ENCODE results near the gene TNK2.
"Not testable (repeated sequence)": the region's sequence is repeated elsewhere in the genome, so short reads cannot be mapped to it uniquely, and the experiment has no call there.

The TNK2 gene

DNA sequence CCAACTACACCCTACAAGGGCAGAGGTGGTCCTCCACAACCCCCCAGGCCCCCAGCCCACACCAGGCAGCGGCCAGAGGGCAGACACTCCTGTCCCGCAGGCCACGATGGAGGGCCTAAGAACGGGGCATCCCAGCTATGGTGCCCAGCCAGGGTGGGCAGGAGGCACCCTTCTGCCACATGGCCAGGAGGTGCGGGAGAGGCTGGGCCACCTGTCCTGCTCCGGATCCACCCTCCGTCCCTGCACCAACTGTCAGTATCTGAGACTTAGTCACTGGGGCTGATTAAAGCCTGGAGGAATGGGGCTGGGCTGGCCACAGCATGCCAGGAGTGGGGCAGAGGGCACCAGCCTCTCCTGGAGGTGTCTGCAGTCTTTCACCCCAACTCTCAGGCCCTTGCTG lies 37.9 kb downstream of the TNK2 start:
- DNase-seq (ENCODE audit: low read depth, low spot score): no peak

DNA sequence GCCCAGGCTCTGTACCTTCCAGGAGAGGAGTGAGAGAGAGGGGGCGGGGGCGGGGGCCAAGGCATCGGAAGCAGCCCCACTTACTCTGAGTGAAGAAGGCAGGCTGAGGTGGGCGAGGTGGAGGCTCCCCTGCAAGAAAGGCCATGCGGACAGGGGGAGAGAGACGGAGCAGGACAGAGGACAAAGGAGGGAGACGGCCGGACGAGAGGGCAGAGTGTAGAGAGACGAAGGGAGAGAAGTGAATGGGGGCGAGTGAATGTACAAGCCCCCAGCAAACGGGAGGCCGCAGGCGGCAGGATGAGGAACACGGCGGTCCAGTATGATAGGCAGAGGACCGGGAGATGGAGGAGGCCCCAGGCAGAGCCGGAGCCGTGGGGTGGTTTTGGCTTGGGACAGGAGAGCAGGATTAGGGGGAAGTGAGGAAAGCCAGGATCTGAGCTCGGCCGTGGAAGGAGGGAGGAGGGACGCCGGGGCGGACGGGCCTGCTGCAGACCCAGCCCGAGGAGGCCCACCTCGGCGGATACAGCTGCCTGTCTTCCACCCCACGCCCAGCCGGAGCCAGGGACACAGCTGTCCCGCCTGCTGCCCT lies 38.8 kb downstream of the TNK2 start:
- no peak for DNase-seq (ENCODE audit: low read depth, low spot score)

DNA sequence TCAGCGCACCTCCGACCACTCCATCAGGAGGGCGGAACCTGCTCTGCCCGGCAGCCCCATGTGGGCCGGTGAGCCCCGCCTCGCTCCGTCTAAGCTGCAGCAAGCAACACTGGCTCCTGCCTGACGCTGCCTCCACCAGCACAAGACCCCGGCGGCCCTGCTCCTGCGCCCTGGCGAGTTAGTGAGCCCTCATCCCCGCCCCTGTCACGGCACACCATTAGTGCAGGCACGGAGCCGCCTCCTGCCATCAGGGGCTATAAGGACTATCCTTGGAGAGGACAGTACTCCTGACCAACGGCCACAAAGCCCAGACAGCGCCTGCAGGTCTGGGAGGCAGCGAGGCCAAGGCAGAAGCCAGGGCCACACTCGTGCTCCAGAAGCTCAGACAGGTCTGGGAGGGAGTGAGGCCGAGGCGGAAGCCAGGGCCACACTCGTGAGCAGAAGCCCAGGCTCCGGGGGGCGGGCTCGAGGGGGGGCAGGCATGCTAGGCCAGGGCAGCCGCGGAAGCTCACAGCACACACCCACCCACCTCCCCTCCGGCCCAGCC lies 39.4 kb downstream of the TNK2 start:
- no peak for DNase-seq (ENCODE audit: low read depth, low spot score)

DNA sequence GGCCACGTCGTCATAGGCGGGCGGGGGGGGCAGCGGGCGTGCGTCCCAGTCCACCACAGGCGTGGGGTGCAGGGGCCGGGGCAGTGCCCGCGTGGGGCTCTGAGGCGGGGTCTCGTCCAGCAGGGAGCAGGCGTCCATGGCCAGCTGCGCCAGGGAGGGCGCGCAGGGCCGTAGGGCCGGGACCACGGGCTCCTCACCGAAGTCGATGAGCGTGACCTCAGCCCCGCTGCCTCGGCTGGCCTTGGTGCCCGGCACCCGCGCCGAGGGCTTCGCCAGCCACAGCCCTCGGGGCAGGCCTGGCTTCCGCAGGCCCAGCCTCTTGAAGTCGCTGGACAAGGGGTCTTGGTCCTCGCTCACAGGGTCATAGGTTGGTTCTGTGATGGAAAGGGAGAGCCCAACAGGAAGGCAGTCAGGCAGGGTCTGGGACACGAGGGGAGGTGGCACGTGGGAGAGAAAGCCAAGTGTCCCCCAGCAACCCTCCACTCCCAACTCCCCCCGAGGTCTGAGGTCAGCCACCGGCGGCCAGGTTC lies 40.0 kb downstream of the TNK2 start:
- no peak for DNase-seq (ENCODE audit: low read depth, low spot score)

DNA sequence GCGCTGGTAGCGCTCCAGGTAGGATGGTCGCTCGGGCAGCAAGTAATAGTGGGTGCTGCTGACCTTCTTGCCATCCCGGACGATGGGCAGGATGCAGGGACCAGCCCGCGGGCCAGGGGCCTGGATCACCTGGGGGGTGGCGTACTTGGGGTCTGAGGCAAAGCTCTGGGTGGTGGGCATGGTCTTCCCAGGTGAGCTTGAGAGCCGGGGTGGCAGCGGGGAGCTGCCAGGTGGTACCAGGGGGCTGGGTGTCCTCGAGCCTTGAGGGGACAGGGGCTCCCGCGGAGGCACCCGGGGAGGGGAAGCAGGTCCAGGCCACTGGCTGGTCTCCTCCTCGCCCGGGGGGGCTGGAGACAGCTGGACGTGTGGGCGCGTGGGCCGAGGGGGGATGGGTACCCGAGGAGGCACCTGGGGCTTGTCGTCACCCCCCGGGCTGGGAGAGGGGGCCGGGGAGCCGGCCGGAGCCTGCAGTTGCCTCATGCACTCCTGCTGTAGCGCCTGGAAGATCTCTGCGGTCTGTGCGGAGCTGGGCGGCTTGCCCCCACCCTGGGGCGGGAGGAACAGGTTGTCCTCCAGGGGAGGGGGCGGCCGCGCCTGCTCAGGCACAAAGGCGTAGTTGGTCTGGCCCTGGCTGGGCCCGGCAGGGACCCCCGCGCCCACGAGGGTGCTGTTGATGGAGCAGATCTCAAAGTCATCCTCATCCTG lies 40.6 kb downstream of the TNK2 start:
- DNase-seq (ENCODE audit: low read depth, low spot score): no peak

DNA sequence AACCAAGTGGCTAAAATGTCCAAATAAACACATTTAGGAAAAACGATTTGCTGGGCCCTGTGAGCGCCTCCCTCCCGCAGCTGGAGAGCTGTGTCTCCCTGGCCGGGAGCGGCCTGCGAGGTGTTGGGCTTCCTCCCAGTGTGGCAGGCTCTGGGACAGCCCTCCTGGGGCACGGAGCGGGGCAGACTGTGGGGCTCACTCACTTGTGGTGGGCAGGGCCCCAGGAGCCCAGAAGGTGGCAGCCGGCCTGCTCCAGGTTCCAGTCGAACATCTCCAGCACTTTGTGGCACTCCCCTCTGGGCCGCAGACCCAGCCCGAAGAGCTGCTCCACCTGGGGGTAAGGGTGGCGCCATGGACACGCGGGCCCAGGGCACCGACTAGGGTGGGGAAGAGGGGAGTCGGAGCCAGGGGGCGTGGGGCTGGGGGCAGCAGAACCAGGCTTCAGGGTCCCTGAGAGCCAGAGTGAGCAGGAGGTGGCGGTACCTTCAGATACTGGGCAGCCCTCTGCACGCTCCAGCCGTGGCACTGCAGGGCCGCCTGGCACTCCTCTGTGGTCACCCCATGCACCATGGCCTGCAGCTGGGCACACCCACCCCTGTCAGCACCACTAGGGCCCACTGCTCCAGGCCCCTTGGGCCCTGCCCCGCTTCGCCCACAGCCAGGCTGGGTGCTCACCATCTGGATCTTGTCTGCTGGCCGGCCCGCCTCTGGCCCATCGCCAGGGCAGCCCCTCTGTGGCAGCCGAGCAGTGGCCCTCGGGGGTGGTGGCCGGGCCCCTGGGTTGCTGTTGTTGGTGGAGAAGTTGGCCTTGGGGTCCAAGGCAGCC lies 41.5 kb downstream of the TNK2 start:
- no peak for DNase-seq (ENCODE audit: low read depth, low spot score)

DNA sequence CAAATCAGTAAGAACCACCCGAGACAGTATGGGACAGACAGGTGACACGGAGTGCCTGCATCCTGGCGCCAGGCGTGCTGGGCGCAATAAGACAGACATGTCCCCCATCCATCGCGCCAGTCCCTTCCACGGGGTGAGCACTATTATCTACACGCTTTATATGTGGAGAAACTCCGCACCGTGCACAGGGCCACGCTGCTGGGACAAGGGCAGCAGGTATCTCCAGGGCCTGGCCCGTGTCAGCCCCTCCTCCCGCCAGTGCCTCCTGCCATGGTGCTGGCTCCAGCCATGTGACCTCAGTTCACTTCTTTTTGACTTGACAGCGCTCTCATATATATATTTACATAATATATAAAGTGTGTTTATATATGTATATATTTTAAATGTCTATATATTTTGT lies 42.6 kb downstream of the TNK2 start:
- no peak for DNase-seq (ENCODE audit: low read depth, low spot score)

DNA sequence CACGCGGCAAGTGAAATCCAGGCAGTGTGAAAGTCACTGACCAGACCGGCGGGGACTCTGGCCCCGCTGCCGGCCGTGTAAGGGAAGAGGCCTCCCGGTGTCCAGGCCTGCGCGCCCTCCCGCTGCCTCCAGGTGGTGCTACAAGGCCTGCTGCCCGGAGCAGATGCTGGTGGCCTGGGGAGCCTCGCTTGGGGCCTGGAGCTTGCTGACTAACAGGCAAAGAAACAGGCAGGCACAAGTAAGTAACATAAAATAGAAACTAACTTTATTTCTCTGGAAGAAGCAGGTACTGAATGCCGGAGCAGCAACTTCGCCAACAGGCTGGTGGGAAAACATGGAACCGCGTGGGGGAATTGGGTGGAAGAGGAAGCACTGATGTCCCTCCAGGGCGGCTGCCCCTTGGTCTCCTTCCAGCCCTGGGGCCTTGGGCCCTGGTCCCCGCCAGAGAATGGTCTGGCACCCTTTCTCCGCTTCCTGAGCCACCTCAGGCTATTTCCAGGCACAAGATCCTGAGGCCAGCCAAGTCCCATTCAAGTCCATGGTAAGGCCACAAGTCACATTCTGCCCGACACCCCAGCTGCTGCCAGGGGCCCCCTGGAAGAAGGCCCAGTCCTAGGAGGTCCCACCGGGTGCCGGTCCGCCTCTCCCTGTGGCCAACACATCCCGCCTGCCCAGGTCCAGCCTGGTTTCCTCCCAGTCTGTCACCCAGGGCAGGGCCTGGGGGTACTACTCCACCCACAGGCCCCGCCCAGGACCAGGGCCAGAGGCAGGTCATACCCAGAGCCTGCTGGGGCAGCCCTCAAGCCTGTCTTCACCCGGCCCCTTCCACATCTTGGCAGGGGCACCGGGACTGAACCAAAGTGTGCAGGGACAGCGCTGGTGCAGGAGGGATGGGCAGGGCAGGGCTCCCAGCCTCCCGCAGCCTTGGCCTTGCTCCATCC lies 45.0 kb downstream of the TNK2 start:
- peak; percentile 75 for DNase-seq (ENCODE audit: low read depth, low spot score)

DNA sequence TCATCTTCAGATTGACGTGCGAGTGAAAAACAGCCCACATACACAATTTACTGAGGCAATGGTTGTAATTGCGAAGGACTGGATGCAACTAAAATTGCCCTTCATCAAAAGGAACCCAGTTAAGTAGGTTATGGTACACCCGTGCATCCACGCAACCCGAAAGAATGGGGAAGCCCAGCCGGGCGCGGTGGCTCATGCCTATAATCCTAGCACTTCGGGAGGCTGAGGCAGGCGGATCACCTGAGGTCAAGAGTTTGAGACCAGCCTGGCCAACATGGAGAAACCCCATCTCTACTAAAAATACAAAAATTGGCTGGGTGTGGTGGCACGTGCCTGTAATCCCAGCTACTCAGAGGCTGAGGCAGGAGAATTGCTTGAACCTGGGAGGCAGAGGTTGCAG lies 46.0 kb downstream of the TNK2 start:
- DNase-seq (ENCODE audit: low read depth, low spot score): not testable (repeated sequence)

DNA sequence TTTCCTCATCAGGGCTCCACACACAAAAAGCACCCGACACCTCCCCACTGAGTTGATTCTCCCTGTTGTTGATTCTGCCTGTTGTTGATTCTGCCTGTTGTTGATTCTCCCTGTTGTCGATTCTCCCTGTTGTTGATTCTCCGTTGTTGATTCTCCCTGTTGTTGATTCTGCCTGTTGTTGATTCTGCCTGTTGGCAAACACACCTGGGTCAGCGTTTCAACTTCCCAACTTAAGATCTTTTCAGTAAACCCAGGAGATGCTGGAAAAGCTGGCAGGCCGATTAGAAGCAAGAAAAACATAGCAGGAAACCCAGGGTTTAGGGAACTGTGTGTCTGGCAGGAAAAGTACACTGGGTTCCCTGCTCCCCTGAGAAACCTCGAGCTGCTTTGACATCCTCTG lies 47.9 kb downstream of the TNK2 start:
- no peak for DNase-seq (ENCODE audit: low read depth, low spot score)

DNA sequence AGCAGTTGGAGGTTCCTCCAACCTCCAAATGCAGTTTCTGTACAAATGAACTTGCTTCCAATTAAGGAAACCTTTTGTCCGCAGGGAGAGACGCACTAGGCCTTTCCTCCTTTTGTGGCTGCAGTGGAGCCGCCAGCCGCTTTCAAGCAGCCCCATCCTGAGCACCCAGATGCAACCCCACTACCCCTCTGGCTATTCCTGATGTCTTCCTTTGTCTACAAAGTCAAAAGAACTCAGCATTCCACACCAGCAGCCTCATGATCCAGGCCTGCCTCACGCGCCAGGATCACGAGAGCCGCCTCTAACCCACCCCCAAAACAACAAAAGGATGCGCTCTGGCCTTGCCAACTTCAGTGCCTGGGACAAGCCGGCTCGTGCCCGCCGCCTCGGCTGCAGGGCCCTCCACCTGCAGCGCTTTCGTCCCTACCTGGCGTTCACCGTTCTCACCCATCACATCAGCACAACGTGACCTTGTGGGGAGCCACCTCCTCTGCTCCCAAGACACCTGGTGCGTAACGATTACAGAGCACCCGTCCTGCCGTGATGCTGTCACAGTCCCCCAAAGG lies 48.4 kb downstream of the TNK2 start:
- DNase-seq (ENCODE audit: low read depth, low spot score): no peak

DNA sequence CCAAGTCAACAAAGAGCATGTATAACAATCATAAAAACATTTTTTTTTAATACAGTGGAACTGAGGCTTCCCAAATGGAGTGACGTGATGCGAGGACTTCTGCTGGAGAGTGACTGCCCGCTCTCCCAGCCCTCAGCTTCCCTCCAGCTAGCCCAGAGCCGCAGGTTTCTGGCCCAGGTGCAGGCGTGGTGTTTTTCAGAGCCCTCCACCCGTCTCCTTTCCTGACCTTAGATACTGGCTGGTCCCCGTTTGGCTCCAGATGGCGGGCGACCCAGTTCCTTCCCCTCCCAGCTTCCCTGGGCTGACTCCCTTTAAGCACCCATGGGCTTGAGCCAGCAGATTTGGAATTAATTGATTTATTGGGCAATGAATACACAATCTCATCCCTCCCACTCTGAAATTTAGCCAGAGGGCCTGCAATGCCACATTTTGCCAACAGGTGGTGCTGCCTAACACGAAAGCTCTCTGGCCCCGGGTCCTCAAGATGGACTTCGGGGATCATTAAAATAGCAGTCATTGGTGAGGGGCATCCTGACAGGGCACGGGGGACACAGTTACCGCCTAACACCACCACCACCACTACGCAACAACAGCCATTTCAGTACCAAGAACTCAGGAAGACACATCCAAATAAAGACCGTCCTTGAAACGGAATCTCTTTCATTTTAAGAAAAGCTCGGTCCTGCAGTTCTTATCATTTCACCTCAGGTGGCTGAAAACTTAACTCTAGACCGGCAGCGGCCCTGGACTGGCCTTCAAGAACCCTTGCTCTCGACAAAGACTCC lies 49.1 kb downstream of the TNK2 start:
- DNase-seq (ENCODE audit: low read depth, low spot score): no peak

DNA sequence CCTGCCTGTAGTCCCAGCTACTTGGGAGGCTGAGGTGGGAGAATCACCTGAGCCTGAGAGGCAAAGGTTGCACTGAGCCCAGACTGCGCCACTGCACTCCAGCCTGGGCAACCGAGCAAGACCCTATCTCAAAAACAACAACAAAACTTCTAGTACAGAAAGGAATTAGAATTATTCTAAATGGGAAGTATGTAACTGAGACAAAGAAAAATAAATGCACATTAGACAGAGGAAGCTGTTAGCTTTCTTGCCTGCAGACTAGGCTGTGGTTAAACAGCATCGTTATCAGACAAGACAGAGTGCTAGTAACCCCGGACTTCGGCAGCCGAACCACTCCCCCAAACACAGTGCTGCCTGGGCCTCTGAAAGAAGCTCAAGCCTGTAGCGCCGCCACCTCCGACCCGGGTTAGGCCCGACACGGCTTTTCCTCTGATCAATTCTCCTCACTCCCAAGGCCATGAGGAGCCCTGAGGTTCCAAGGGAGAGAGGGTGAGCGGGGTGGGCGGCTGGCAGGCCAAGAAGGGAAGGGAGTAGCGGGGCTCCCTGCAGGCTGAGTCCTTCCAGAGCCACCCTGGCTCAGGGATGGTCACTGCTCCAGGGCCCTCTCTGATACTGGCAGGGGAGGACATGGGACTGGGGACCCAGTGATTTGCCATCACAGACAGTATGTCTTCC lies 51.8 kb downstream of the TNK2 start:
- DNase-seq (ENCODE audit: low read depth, low spot score): no peak

DNA sequence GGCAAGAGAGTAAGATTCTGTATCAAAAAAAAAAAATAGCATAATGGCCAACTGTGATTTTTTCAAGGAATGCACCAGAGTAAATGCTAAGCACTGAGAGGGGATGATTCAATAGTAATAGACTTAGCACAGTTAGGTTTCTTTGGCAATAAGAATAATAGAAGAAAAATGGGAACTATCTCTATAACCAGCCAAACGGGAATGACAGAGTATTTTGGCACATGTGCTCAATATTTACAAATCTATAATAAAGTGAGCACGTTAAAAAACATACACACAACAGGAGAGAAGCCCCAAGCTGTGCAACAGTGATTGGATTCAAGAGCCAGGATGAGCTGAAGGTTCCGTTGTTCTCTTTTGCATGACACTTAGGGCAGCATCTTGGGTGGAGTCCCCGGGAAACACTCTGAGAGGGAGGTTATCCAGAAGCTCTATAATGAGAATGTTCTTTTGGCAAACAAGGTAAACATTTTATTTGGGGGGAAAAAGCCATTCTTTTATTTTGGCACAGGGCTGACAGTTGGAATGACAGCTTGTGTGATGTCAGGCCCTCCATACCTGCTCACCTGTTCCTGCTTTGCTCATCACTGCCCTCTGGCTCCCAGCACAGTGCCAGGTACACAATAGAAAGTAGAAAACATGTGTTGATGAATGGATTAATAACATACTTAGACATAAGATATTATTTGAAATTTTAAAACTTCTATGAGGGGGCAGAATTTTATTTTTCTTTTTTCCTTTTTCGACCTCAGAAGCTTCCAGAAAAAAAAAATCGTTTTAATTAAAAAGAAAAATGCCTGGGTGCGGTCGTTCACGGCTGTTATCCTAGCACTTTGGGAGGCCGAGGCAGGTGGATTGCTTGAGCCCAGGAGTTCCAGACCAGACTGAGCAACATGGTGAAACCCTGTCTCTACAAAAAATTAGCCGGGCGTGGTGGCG lies 52.6 kb downstream of the TNK2 start:
- no peak for DNase-seq (ENCODE audit: low read depth, low spot score)

DNA sequence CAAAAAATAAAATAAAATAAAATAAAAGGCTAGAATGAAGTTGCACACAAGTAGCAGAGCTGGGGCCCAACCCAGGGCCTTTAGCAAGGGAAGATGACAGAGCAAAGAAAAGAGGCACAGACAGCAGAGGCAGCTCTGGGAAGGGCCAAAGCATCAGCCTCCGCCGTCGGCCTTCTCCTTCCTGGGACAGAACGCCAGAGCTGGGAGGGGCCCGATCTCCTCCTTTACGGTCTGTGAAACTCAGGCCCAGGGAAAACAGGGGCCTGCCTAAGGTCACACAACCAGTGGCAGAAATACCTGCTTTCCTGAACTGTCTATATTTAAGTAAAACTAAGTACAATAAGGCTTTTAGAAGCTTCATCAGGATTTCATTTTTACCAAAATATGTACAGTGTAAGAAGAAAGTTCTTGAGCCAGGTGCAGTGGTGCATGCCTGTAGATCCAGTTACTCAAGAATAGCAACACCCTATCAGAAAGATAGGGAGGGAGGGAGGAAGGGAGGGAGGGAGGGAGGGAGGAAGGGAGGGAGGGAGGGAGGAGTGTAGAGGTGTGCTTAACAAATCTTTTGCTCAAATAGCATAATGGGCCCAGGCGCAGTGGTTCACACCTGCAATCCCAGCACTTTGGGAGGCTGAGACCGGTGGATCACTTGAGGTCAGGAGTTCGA lies 53.6 kb downstream of the TNK2 start:
- DNase-seq (ENCODE audit: low read depth, low spot score): no peak

DNA sequence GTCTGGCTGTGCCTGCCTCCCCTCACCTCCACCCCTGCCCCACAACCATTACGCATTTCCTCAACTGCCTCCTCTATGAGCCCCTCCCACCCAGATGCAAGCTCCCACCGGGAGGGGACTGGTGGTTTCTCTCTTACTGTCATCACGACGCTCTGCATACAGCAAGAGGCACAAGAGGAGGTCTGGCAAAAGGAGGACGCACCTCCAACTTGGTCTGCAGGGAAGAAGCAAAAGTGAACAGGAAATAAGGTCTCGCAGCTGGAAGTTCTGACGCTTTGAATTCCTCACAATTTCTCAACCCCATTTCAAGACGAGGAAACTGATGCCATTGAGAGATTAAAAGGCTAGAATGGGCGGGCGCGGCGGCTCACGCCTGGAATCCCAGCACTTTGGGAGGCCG lies 54.4 kb downstream of the TNK2 start:
- DNase-seq (ENCODE audit: low read depth, low spot score): no peak

DNA sequence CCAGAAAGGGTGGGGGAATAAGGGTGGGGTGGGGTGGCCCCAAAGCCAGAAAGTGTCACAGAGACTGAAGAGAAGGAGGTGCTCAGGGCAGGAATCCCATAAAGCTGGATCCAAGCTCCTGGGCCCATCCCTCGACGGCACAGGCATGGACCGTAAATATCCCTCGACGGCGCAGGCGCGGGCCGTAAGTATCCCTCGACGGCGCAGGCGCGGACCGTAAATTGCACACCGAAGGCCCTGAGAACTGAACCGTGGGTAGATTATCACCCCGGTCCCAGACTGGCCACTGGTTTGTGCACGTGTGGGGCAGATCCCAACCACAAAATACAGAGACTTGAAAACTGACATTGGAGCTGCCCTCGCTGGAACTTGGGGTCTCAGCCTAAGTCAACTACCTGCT lies 55.3 kb downstream of the TNK2 start:
- DNase-seq (ENCODE audit: low read depth, low spot score): no peak
